Measurements from ENCODE around the gene CACNA2D3.
A peak's percentile ranks its signal among the peaks of the same experiment; 100 is the strongest.

The CACNA2D3 gene

DNA sequence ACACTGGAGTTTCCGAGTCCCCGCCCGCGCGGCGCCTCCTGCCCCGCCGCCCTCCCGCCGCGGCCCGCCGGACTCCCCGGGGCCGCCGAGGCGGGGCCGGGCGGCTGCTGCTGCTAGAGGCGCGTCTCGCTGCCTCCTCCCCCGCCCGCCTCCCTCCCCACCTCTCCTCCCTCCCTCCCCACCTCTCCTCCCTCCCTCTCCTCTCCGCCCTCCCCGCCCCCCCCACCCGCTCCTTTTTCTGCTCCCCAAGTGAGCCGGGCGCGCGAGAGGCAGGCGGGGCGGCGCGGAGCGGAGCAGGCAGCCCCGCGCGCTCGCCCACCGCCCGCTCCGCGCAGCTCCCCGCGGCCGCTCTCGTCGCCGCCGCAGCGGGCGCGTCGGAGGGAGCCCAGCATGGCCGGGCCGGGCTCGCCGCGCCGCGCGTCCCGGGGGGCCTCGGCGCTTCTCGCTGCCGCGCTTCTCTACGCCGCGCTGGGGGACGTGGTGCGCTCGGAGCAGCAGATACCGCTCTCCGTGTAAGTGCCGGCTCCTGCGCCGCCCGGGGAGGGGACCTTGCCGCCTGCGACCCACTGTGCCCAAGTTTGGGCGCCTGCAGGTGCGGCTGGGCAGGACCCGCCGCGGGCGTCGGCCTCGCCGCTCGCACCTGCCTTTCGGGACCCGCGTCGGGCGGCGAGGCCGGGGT, at the start of gene CACNA2D3:
Gene CACNA2D3 (plus strand): TSS at position 229 of the 679 bp plus-strand sequence.
- Histone ChIP-seq H3K9me3 (ENCODE audit: insufficient read depth, low read depth, low read length) (no peaks in the 10 kb centered on the region), H3K4me3 (ENCODE audit: low read length) (peak within 1 kb of the TSS; percentile 77), H3K36me3 (ENCODE audit: insufficient read depth, low read depth, low read length) (no peaks in the 10 kb centered on the region), H3K27me3 (ENCODE audit: insufficient read depth, low read length) (peaks cover 88% of the 10 kb centered on the region), H3K27ac (ENCODE audit: low read length) (no peak within 1 kb of the TSS), H3K9ac (ENCODE audit: low read depth, low read length) (peak within 1 kb of the TSS; percentile 16; the same call in 1 of the 2 replicates), H3K4me1 (ENCODE audit: insufficient read depth, low read length) (peaks cover 11% of the 10 kb centered on the region)

DNA sequence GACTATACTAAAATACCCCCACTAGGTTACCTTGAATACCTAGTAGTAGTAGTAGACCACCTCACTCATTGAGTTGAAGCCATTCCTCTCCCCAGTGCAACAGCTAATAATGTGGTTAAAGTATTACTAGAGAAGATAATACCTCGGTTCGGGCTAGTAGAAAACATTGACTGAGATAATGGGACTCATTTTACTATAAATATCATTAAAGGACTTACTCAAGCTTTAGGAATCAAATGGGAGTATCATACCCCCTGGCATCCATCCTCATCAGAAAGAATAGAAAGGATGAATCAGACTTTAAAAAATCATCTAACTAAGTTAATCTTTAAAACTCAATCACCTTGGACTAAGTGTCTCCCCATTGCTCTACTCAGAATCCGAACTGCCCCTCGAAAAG, 49.0 kb upstream of the CACNA2D3 start:
- Histone ChIP-seq H3K36me3 (ENCODE audit: insufficient read depth, low read depth, low read length) (no peaks in the 10 kb centered on the region), H3K4me1 (ENCODE audit: insufficient read depth, low read length) (peaks cover 10% of the 10 kb centered on the region; the same call in 1 of the 2 replicates), H3K27ac (ENCODE audit: low read length) (no peak overlapping the region), H3K27me3 (ENCODE audit: insufficient read depth, low read length) (no peaks in the 10 kb centered on the region), H3K4me3 (ENCODE audit: low read length) (no peak overlapping the region), H3K9ac (ENCODE audit: low read depth, low read length) (no peak overlapping the region), H3K9me3 (ENCODE audit: insufficient read depth, low read depth, low read length) (peaks cover 16% of the 10 kb centered on the region; the same call in 1 of the 2 replicates)

DNA sequence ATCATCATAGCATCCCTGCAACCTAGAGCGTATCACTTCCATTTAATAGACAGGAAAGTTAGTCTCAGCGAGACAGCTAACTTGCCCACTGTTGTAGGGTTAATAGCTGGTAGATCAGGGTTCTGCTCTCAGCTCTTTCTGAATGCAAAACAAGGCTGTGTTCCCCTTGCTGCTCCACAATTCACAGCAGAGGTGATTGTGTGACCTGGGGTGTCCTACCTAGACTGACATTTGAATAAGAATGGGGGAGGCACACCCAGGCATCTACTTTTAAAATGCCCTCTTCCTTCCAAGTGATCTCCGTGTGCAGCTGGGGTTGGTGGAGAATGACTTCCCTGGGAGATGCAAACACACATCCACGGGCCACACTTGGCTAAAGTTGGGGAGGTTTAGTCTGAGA, 43.0 kb upstream of the CACNA2D3 start:
- H3K27me3 ChIP-seq (ENCODE audit: insufficient read depth, low read length): peaks cover under 1% of the 10 kb centered on the region; the same call in 1 of the 2 replicates
- no peak overlapping the region for H3K27ac ChIP-seq (ENCODE audit: low read length)

DNA sequence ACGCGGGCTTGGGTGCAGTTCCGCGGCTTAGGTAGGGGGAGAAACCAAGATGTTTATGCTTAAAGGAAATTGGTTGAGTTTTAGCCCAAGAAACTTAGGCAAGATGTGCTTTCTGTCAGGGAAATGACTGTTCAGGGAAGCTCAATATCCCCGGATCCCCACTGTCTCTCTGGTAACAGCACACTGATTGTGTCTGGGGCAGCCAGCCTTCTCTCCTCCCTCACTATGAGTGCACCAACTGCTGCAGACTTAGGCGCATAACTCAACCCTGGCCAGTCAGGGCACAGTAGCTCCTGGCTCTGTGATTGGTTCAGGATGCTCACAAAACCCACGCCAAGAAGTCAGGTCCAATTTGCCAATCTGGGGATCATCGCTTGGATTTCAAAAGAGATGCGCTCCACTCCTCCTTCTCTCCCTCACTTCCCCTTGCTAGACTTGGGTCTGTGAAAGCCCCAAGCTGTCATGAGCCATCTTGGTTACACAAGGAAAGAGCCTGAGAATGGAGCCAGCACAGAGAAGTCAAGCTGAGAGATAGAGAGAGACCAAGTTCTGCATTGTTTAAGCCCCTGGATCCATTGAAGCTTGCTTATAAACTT, 42.5 kb upstream of the CACNA2D3 start:
- Histone ChIP-seq H3K27ac (ENCODE audit: low read length) (no peak overlapping the region), H3K27me3 (ENCODE audit: insufficient read depth, low read length) (peaks cover 6% of the 10 kb centered on the region; the same call in 1 of the 2 replicates), H3K9me3 (ENCODE audit: insufficient read depth, low read depth, low read length) (no peaks in the 10 kb centered on the region), H3K9ac (ENCODE audit: low read depth, low read length) (peak overlapping the region; percentile 5; the same call in 1 of the 2 replicates), H3K4me3 (ENCODE audit: low read length) (peak overlapping the region; percentile 44), H3K36me3 (ENCODE audit: insufficient read depth, low read depth, low read length) (no peaks in the 10 kb centered on the region), H3K4me1 (ENCODE audit: insufficient read depth, low read length) (peaks cover 29% of the 10 kb centered on the region; the same call in 1 of the 2 replicates)

More for the DNA sequence above, 43.0 kb upstream of the CACNA2D3 start:
- Histone ChIP-seq H3K9ac (ENCODE audit: low read depth, low read length) (peak overlapping the region; percentile 5; the same call in 1 of the 2 replicates), H3K36me3 (ENCODE audit: insufficient read depth, low read depth, low read length) (no peaks in the 10 kb centered on the region), H3K4me1 (ENCODE audit: insufficient read depth, low read length) (peaks cover 29% of the 10 kb centered on the region; the same call in 1 of the 2 replicates), H3K9me3 (ENCODE audit: insufficient read depth, low read depth, low read length) (no peaks in the 10 kb centered on the region), H3K4me3 (ENCODE audit: low read length) (peak overlapping the region; percentile 44)

DNA sequence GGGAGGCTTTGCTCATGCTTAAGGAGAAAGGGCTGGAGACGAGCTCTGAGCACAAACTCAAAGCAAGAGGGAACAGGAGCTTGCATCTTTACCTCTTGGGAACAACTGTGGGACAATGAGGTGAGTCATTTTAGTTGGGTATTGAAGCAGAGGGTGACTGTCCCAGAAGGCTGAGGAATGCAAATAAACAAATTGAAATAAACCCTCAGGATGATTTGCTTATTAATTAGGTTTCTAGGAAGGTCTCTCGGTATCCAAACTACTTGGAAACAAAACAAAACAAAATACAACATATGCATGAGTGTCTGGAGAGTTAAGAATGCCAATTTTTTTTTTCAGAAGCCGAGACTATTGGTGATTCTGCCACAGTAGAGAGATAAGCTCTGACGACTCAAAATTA, 38.4 kb upstream of the CACNA2D3 start:
- Histone ChIP-seq H3K9me3 (ENCODE audit: insufficient read depth, low read depth, low read length) (no peaks in the 10 kb centered on the region), H3K4me3 (ENCODE audit: low read length) (no peak overlapping the region), H3K9ac (ENCODE audit: low read depth, low read length) (no peak overlapping the region), H3K36me3 (ENCODE audit: insufficient read depth, low read depth, low read length) (no peaks in the 10 kb centered on the region), H3K27ac (ENCODE audit: low read length) (no peak overlapping the region), H3K27me3 (ENCODE audit: insufficient read depth, low read length) (peaks cover 47% of the 10 kb centered on the region), H3K4me1 (ENCODE audit: insufficient read depth, low read length) (peaks cover 18% of the 10 kb centered on the region; the same call in 1 of the 2 replicates)

DNA sequence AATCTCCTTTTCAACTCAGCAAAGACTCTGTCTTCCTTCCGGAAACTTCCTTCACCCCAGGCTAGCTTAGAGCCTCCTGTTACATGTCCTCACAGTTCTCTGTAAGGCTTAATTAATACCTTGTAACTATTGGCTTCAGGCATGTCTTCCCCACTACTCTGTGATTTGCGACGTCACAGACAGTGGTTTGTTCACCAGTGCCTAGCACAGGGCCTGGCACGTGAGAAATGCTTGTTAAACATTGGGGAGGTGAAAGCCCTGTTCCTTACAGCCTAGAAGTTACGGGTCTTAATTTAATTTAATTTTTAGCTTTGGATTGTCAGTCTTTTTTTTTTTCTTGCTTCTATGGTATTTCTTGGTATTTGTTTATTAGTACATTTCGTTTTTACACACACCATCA, 36.4 kb upstream of the CACNA2D3 start:
- no peak overlapping the region for H3K9ac ChIP-seq (ENCODE audit: low read depth, low read length)
- no peak overlapping the region for H3K4me3 ChIP-seq (ENCODE audit: low read length)
- no peaks in the 10 kb centered on the region for H3K9me3 ChIP-seq (ENCODE audit: insufficient read depth, low read depth, low read length)
- H3K27me3 ChIP-seq (ENCODE audit: insufficient read depth, low read length): peaks cover 57% of the 10 kb centered on the region
- no peaks in the 10 kb centered on the region for H3K36me3 ChIP-seq (ENCODE audit: insufficient read depth, low read depth, low read length)
- 0 out of 2 replicates have a peak, but pooled peaks cover 2% of the 10 kb centered on the region for H3K4me1 ChIP-seq (ENCODE audit: insufficient read depth, low read length)
- no peak overlapping the region for H3K27ac ChIP-seq (ENCODE audit: low read length)

DNA sequence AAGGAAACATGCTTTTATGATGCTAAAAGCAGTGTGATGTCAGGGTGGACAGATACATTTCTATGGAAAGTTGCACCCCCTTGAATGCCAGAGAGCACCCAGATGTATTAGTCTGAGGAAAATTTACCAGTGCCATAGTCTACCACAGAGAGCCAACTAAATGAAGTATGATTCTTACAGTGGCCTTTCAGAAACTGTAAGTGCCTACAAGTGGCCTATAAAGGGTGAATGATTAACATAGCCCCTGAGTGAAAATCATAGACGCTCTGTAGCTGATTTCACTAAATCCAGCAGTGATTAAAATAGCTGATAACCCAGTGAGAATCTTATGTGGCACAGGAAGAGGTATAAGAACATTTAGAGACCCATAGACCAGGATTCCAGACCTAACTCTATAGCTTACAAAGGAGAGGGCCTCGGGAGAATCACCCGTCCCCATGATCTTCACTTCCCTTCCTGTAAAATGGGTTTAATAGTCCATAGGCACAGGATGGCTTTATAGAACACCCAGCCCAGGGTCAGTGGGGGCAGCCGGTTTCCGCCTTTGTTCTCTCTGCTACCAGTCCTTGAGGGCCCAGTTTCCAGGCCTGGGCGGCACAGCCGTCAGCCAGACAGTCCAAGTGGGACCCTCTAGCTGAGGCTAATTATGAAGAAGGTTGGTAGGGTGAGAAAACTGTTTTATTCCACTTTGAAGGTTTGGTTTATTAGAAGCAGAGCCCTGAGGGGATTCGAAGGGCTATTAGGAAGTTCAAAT, 35.5 kb upstream of the CACNA2D3 start:
- no peaks in the 10 kb centered on the region for H3K9me3 ChIP-seq (ENCODE audit: insufficient read depth, low read depth, low read length)
- H3K27me3 ChIP-seq (ENCODE audit: insufficient read depth, low read length): peaks cover 57% of the 10 kb centered on the region
- no peak overlapping the region for H3K9ac ChIP-seq (ENCODE audit: low read depth, low read length)
- no peak overlapping the region for H3K27ac ChIP-seq (ENCODE audit: low read length)
- 0 out of 2 replicates have a peak, but pooled peaks cover 2% of the 10 kb centered on the region for H3K4me1 ChIP-seq (ENCODE audit: insufficient read depth, low read length)
- H3K4me3 ChIP-seq (ENCODE audit: low read length): peak overlapping the region; percentile 60; the same call in 1 of the 2 replicates
- H3K36me3 ChIP-seq (ENCODE audit: insufficient read depth, low read depth, low read length): no peaks in the 10 kb centered on the region

DNA sequence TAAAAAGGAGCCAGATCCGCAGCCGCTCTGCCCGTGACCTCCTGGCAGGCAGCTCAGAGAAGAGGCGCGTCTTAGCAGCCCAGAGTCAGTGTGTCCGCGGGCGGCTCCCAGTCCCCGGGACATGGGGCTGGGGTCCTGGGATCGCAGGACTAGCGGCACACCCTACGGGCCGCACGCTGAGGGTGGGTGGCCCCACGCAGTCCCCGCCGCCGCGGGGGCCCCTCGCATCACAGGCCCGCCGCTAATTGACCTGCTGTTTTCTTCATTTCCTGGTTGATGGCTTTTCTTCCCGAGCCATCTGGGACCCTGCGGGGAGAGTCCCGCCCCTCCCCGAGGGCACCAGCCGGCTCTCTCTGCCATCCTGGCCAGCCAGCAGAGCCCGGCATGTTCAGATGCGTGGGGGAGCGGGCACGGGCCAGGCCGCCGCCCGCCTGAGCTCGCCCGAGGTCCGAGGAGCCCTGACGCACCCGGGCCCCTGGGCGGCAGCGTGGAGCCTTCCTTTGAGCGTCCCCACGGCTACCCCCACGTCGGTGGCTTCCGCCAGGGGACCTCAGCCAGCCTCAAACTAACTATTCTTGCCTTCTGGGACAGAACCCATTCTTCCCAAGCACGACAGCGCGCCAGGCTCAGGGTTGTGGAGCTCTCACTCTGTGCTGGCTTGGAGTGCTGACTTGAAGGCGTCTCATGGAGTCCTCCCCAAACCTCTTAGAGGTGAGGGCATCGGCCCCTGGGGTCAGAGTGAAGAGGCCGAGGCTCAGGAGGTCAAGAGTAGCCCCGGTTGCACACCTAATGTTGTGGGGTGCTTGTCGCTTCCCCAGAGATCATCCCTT, 34.6 kb upstream of the CACNA2D3 start:
- H3K4me3 ChIP-seq (ENCODE audit: low read length): peak overlapping the region; percentile 60; the same call in 1 of the 2 replicates
- no peak overlapping the region for H3K27ac ChIP-seq (ENCODE audit: low read length)
- H3K9ac ChIP-seq (ENCODE audit: low read depth, low read length): no peak overlapping the region

DNA sequence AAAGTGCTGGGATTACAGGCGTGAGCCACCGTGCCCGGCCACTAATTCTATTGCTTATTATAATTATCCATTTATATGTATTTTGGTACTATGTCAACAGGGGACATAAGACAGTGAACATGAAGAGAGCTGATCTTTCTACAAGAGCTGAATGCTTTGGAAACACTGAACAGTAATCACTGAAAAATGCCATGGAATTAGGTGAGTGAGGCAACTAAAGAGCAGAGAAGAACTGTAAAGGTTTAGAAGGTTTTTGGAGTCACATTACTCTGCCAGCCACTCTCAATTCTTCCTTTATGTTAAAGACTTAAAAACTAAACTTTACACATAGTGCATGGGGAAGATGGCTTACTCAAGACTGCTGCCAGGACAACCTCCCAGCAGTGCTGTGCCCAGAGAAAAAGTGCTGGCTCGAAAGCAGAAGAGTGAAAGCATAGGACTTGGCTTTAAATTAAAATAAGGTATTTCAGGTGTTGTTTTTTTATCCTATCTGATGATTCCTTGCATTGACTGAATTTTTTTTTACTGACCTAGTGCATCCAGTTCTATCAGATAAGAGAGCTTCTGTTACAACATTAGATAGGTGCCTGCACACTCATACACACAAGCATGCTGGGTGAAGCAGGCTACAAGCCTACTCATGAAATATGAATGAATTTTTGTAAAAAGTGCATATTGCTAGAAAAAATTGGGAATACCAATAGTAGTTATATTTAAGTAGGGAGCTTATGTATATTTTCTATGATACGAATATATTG, 28.7 kb upstream of the CACNA2D3 start:
- H3K9ac ChIP-seq (ENCODE audit: low read depth, low read length): no peak overlapping the region
- H3K27ac ChIP-seq (ENCODE audit: low read length): no peak overlapping the region
- peaks cover 13% of the 10 kb centered on the region for H3K27me3 ChIP-seq (ENCODE audit: insufficient read depth, low read length)
- H3K4me1 ChIP-seq (ENCODE audit: insufficient read depth, low read length): 0 out of 2 replicates have a peak, but pooled peaks cover 3% of the 10 kb centered on the region
- no peaks in the 10 kb centered on the region for H3K36me3 ChIP-seq (ENCODE audit: insufficient read depth, low read depth, low read length)
- no peak overlapping the region for H3K4me3 ChIP-seq (ENCODE audit: low read length)
- H3K9me3 ChIP-seq (ENCODE audit: insufficient read depth, low read depth, low read length): no peaks in the 10 kb centered on the region

More for the DNA sequence above, 34.6 kb upstream of the CACNA2D3 start:
- peaks cover 57% of the 10 kb centered on the region for H3K27me3 ChIP-seq (ENCODE audit: insufficient read depth, low read length)
- no peaks in the 10 kb centered on the region for H3K9me3 ChIP-seq (ENCODE audit: insufficient read depth, low read depth, low read length)
- 0 out of 2 replicates have a peak, but pooled peaks cover 2% of the 10 kb centered on the region for H3K4me1 ChIP-seq (ENCODE audit: insufficient read depth, low read length)
- no peaks in the 10 kb centered on the region for H3K36me3 ChIP-seq (ENCODE audit: insufficient read depth, low read depth, low read length)

DNA sequence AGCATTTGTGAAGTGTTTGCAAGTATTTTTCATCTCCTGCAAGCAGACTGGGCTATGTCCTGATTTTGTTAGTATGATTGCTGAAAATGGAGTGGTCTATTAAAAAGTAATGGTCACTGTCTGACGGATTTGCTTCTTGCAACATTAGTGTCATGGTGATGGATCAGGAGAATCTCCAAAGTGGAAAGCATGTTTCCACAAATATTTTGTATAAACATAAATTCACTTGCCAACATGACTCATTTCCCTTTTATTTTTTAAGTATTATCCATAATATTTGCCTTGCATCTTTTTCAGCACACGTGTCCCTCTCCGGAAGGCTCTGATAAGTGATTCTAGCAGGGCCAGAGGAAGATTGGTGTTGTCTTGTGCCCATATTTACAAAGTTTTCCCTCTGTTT, 27.4 kb upstream of the CACNA2D3 start:
- no peak overlapping the region for H3K27ac ChIP-seq (ENCODE audit: low read length)
- H3K4me3 ChIP-seq (ENCODE audit: low read length): no peak overlapping the region
- H3K36me3 ChIP-seq (ENCODE audit: insufficient read depth, low read depth, low read length): no peaks in the 10 kb centered on the region
- no peak overlapping the region for H3K9ac ChIP-seq (ENCODE audit: low read depth, low read length)
- H3K9me3 ChIP-seq (ENCODE audit: insufficient read depth, low read depth, low read length): no peaks in the 10 kb centered on the region
- 0 out of 2 replicates have a peak, but pooled peaks cover 3% of the 10 kb centered on the region for H3K4me1 ChIP-seq (ENCODE audit: insufficient read depth, low read length)
- peaks cover 1% of the 10 kb centered on the region for H3K27me3 ChIP-seq (ENCODE audit: insufficient read depth, low read length)

Measured in iPS-20b (cell line).